Esophagus muscularis mucosa (tissue), 4 donors: ENCODE measurements around the gene LARGE1. TPM values are rescaled to one million over a fixed set of nuclear protein-coding genes. Genes with fewer than 3 reads are reported as not detected.

Source experiments
- DNase-seq: peaks from one replicate; pipeline ENCODE4 v3.0.0-alpha.2; 2017; ENCODE audit errors: extremely low spot score
- H3K27ac ChIP-seq, 4 donors: fragments of 200-600 bp; sonication (generic); replicated peaks in 1 of 4; 1 replicate in 3 of 4; 2 replicates in 1 of 4; pipeline ENCODE4 v1.5.1; 2016 to 2019; ENCODE audit warnings: mild to moderate bottlenecking in 1 of 4
- H3K27me3 ChIP-seq, 4 donors: fragments of 200-600 bp; sonication (generic); one replicate each; pipeline versions ENCODE4 v1.5.1 to v1.6.0; 2016 to 2019
- H3K36me3 ChIP-seq, 4 donors: fragments of 200-600 bp; sonication (generic); one replicate each; pipeline ENCODE4 v1.5.1; 2016 to 2019
- H3K4me1 ChIP-seq, 4 donors: fragments of 200-600 bp; sonication (generic); one replicate each; pipeline ENCODE4 v1.5.1; 2016 to 2019
- H3K4me3 ChIP-seq, 4 donors: fragments of 200-600 bp; sonication (generic); 1 replicate in 2 of 4; 2 replicates in 2 of 4; pipeline ENCODE4 v1.5.1; 2016 to 2019; ENCODE audit warnings: mild to moderate bottlenecking in 4 of 4, moderate library complexity in 1 of 4
- H3K9me3 ChIP-seq, 4 donors: fragments of 200-600 bp; sonication (generic); 1 replicate in 3 of 4; 2 replicates in 1 of 4; pipeline ENCODE4 v1.5.1; 2016 to 2019
- CTCF ChIP-seq, 3 experiments: fragments of 200-600 bp in 2 of 3; fragments of 450-650 bp in 1 of 3; sonication (generic) in 2 of 3; IDR thresholded peaks; one replicate each; pipeline ENCODE4 v1.5.1; 2017 to 2019; ENCODE audit warnings: antibody characterized with exemption in 3 of 3, mild to moderate bottlenecking in 2 of 3, moderate library complexity in 1 of 3
- EP300 ChIP-seq: sonication (generic); formaldehyde crosslinking; IDR thresholded peaks from one replicate; pipeline ENCODE4 v1.6.1; 2017; ENCODE audit warnings: antibody characterized with exemption
- POLR2A ChIP-seq: fragments of 450-650 bp; IDR thresholded peaks from one replicate; pipeline ENCODE4 v1.6.1; 2017; ENCODE audit warnings: antibody characterized with exemption, moderate library complexity, mild to moderate bottlenecking, low read depth
- POLR2AphosphoS5 ChIP-seq, 2 donors: sonication (generic); formaldehyde crosslinking; IDR thresholded peaks; one replicate each; pipeline ENCODE4 v1.6.1; 2017; ENCODE audit warnings: antibody characterized with exemption in 2 of 2
- WGBS: methylation state at CpG from one replicate; pipeline ENCODE4 v1.1.5; 2018; 5-methylcytosine and 5-hydroxymethylcytosine counted together
- intact Hi-C: fragments of 100-400 bp; cut with DNase I; formaldehyde crosslinking; loops from one replicate; pipeline ENCODE4 v1.15.1; 2023
- total RNA-seq, 4 donors: library from RNA; depleted of rRNA; stranded (reverse); fragments of >200 nt; gene quantifications; one replicate each; pipeline versions ENCODE4 v1.1.0 to v1.2.1, GENCODE V29; 2016

Gene LARGE1
- total RNA-seq, 4 donors from 2014 or later: 29.9 to 48.4 (median 32.4) TPM

- Histone ChIP-seq H3K27me3 (no peaks in the 10 kb centered on the region), H3K27ac (no peak overlapping the region), H3K4me1 (peaks cover 7 to 48% (median 16%) of the 10 kb centered on the region in 4 donors), H3K36me3 (no peaks in the 10 kb centered on the region), H3K9me3 (no peaks in the 10 kb centered on the region), H3K4me3 (no peak overlapping the region)
- TF ChIP-seq POLR2AphosphoS5 (IDR thresholded peaks at IDR 0.05) (no peak), EP300 (no peak), POLR2A (no peak), CTCF (IDR thresholded peaks at IDR 0.05) (no peak)
- 88% methylated on average over 10 of the region's 12 CpGs for WGBS
- no peak for DNase-seq
- intact Hi-C loops: no loop called here
These were observed 23.5 kb downstream of the LARGE1 start for GRCh38 chr22:33896575-33897447.

GRCh38 chr22:33896154-33896553 lies 24.1 kb downstream of the LARGE1 start:
- H3K36me3 ChIP-seq: no peaks in the 10 kb centered on the region
- DNase-seq: no peak
- intact Hi-C loops: no loop called here
- H3K9me3 ChIP-seq: no peaks in the 10 kb centered on the region
- WGBS: 94% methylated on average over 3 of the region's 3 CpGs
- H3K4me3 ChIP-seq: no peak overlapping the region
- TF ChIP-seq CTCF (IDR thresholded peaks at IDR 0.05) (no peak), POLR2A (no peak), EP300 (no peak), POLR2AphosphoS5 (IDR thresholded peaks at IDR 0.05) (no peak)
- peaks cover 7 to 43% (median 16%) of the 10 kb centered on the region in 4 donors for H3K4me1 ChIP-seq
- no peak overlapping the region for H3K27ac ChIP-seq
- no peaks in the 10 kb centered on the region for H3K27me3 ChIP-seq

GRCh38 chr22:33895444-33895843 lies 24.8 kb downstream of the LARGE1 start:
- Histone ChIP-seq H3K27me3 (no peaks in the 10 kb centered on the region), H3K4me3 (no peak overlapping the region), H3K27ac (no peak overlapping the region), H3K36me3 (no peaks in the 10 kb centered on the region), H3K4me1 (peaks cover 0 to 37% (median 11%) of the 10 kb centered on the region in 4 donors), H3K9me3 (no peaks in the 10 kb centered on the region)
- intact Hi-C loops: no loop called here
- no peak for DNase-seq
- WGBS: 88% methylated on average over 2 of the region's 2 CpGs
- TF ChIP-seq POLR2A: no peak
- no peak for TF ChIP-seq POLR2AphosphoS5 (IDR thresholded peaks at IDR 0.05)
- TF ChIP-seq EP300: no peak
- TF ChIP-seq CTCF (IDR thresholded peaks at IDR 0.05): no peak

GRCh38 chr22:33894515-33894914 lies 25.8 kb downstream of the LARGE1 start:
- Histone ChIP-seq H3K36me3 (no peaks in the 10 kb centered on the region), H3K27me3 (no peaks in the 10 kb centered on the region), H3K4me1 (peaks cover 6 to 35% (median 15%) of the 10 kb centered on the region in 4 donors), H3K27ac (no peak overlapping the region), H3K4me3 (no peak overlapping the region), H3K9me3 (no peaks in the 10 kb centered on the region)
- intact Hi-C loops: no loop called here
- 86% methylated on average over 2 of the region's 2 CpGs for WGBS
- TF ChIP-seq POLR2AphosphoS5 (IDR thresholded peaks at IDR 0.05): no peak
- TF ChIP-seq CTCF (IDR thresholded peaks at IDR 0.05): no peak
- TF ChIP-seq POLR2A: no peak
- TF ChIP-seq EP300: no peak
- no peak for DNase-seq
